HG02870 (cell line): Measurements from ENCODE around the gene TBC1D14.
A peak's percentile ranks its signal among the peaks of the same experiment; 100 is the strongest.

Source experiments
- ATAC-seq: cut with Tn5 transposase; IDR thresholded peaks from one replicate; pipeline ENCODE4 v1.9.1; 2021; ENCODE audit warnings: mild to moderate bottlenecking, moderate library complexity; ENCODE audit not compliant: unreplicated experiment

Gene TBC1D14

GRCh38 chr4:6928081-6928480 lies 18.5 kb downstream of the TBC1D14 start:
- ATAC-seq: no peak

- no peak for ATAC-seq
Observed at GRCh38 chr4:6929339-6929811, 19.7 kb downstream of the TBC1D14 start.

- no peak for ATAC-seq
Observed at GRCh38 chr4:6929812-6930464, 20.3 kb downstream of the TBC1D14 start.

DNA sequence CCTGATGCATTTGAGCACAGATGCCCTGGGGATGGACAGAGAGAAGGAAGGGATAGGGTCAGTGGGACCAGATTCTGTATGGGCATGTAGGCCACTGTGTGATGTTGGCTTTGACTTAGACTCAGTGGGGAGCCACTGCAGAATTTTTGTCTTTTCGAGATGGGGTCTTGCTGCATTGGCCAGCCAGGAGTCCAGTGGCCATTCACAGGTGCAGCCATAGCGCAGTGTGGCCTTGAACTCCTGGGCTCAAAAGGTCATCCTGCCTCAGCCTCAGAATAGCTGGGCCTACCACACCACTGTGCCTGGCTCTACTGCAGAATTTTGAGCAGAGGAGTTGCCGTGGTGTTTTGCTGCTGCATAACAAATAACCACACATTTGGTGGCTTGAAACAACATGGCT lies 22.8 kb downstream of the TBC1D14 start:
- no peak for ATAC-seq

DNA sequence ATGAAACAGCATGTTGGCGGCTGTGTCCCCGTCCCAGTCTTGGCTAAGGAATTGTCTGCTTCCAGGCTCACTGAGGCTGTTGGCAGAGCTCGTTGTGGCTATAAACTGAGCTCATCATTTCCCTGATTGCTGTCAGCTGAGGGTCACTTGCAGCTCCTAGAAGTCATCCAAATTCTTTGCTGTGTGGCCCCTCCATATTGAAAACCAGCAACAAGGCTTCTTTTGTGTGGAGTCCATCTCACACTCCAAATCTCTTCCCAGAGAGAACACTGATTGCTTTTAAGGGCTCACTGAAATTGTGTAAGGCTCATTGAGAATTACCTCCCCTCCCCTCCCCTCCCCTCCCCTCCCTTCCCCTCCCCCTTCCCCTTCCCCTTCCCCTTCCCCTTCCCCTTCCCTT lies 23.3 kb downstream of the TBC1D14 start:
- ATAC-seq: no peak

DNA sequence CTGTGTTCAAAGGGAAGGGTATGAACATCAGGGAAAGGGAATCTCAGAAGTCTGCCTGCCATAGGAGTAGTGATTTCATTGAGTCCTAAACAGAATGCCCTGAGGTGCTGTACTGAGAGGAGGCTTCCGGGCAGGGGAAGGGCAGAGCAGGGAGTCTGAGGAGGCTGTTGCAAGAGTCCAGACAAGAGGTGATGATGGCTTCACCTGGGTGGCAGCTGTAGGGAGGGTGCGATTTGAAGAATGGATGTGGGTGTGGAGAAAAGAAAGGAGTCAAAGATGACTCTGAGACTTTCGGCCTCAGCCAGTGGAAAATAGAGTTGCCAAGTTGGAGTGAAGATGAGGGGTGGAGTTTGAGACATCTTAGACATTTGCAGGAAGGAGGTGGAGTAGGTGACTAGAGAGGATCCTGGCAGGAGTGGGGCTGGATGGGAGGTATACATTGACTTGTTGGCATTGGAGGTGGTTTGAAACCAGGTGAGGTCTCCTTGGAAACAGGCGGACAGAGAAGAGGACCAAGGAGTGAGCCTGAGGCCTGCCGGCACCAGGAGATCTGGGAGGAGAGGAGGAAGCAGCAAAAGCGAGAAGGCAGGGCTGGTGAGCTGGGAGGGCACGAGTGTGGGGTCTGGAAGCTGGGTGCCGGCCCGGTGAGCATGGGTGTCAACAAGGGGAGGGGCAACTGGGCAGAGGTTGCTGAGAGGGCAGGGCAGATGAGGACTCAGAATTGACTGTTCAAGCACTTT lies 24.2 kb downstream of the TBC1D14 start:
- no peak for ATAC-seq

GRCh38 chr4:6935965-6936364 lies 26.3 kb downstream of the TBC1D14 start:
- no peak for ATAC-seq

DNA sequence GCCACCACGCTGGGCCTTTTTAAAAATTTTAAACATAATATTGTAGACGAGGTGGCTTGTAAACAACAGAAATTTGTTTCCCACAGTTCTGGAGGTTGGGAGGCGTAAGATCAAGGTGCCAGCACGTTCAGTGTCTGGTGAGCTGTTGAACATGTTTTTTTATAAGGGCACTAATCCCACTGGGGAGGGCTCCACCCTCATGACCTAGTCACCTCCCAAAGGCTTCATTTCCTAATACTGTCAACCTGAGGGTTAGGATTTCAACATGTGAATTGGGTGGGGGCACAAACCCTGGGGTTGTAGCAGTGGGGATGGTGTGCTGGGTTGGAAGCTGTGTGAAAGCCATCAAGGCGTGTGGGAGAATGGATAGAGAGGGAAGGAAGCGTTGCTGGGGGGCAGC lies 27.6 kb downstream of the TBC1D14 start:
- ATAC-seq: no peak

DNA sequence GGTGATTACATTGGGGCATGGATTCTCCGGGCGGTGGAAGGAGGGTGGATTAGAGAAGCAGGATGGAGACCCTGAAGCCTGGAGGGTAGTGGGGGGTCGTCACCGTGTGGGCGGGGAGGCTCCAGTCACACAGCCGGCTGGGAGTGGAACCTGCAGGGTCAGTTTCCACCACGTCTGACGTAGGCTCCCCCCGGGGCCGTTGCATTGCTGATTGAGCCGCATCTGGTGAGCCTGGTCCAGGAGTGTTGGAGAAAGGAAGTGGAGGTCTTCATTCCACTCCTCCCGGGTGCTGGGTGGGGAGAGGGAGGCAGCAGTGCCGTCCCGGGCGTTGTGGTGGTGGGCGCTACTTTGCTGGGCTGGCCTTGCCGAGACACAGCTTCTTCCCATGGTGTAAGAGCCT lies 28.1 kb downstream of the TBC1D14 start:
- no peak for ATAC-seq

- no peak for ATAC-seq
Observed at GRCh38 chr4:6938237-6938636, 28.6 kb downstream of the TBC1D14 start.

DNA sequence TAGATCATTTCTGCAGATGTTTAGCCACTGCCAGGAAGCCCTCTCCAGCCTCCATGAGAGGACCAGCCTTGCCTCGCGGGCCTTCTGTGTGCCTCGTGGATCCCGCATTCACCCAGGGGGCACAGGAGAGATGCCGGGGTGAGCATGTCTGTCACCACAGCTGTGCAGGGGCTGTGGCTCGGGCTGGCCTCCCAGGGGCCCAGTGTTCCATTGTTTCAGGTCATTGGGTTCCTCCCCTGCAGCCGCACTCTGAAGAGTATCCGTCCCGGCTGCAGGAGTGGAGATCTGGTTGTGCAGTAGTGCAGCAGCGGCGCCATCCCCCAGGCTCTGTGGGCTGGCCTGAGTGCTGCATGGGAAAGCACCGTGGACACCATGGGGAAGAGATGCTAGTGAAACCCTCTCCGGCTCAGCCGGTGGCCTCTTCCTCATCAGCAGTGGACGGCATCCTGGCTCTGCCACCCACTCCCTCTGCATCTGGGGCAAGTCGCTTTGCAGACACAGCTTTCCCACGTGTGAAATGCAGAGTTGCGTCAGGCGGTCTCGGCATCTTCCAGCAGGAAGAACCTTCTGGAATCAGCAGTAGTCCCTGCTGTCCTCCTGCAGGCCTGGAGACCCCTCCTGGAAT lies 29.1 kb downstream of the TBC1D14 start:
- no peak for ATAC-seq

GRCh38 chr4:6939761-6940743 lies 30.4 kb downstream of the TBC1D14 start:
- ATAC-seq: no peak

GRCh38 chr4:6940744-6941137 lies 31.1 kb downstream of the TBC1D14 start:
- no peak for ATAC-seq

DNA sequence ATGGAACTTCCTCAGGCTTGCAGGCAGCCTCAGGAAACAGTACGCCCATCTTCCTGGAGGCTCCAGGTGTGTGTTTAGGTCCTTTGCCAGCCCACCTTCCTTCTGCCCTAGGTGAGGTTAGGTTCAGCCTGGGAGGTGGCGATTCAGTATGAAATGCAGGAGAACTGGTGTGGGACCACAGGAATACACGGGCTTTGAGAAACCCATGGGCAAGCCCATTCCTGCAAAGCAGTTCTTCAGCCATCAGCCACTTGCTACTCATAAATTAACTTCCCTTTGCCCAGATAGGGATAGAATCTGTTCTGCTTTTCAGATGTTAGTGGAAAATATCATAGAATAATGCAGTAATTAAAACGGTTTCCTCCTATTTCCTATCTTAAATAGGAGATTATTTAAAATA lies 32.2 kb downstream of the TBC1D14 start:
- ATAC-seq: no peak

DNA sequence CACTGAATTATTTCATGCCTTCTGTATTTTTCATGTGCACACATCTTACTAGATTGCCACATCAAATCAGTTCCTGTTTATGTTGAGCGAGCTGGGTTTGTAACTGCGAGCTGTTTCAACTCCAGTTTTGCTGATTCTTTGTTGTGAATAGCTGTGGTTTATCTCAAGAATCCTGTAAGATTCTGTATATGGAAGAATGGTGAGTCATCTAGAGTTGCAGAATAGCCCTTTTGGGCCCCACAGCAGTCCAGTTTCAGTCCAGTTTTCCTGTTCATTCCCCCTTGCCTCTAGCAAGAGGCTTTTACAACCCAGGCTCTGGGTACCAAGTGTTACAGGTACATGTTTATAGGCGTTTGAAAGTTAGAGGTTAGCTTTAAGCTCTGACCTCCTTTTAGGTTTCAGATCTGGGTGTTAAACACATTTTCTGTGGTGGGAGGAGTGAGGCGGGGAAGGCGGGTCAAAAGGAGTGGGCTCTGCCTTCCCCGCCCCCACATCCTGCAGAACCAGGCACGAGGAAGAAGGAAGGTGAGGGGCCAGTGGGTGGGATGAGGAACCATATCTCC lies 32.7 kb downstream of the TBC1D14 start:
- ATAC-seq: peak; percentile 74

GRCh38 chr4:6943012-6943884 lies 33.6 kb downstream of the TBC1D14 start:
- no peak for ATAC-seq

DNA sequence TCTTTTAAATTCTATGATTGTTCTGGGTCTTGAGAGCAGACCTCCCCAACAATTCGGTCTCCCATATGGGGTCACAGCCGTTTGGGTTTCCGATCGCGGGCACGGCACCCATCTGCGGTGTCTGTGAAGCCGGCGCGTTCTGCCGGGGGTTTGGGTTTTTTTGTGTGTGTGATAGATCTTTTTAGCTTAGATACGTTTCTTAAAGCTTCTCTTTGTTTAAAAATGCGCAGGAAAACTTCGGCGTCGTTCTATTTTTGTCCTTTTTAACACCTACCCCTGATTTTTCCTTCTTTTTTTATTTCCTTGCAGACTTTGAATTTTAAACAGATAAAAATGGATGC lies 34.2 kb downstream of the TBC1D14 start:
- ATAC-seq: no peak

- ATAC-seq: no peak
Observed at GRCh38 chr4:6944301-6945051, 34.9 kb downstream of the TBC1D14 start.

DNA sequence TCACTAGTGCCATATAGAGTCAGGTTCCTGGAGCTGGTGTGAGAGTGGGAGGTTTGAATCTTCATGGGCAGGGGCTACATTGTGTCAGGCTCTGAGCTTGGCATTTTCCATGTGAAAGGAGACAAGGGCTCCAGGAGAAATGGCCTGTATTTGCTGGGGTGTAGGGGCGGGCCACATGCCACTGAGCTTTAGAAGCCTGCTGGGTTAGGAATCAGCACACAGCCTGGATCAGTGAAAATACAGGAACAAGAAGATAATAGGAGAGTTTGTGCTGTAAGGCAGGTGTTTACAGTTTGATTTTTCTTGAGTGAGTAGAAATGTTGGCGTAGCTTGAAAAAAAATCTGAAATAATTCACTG lies 35.4 kb downstream of the TBC1D14 start:
- no peak for ATAC-seq
